LNCaP clone FGC (cell line): Measurements from ENCODE around the gene EME2.

Experiments
- DNase-seq: peaks from one replicate; pipeline ENCODE4 v3.0.0-alpha.2; 2011; ENCODE audit warnings: low read depth
- H3K4me3 ChIP-seq: 2 replicates; pipeline ENCODE4 v1.5.1; 2011; ENCODE audit warnings: mild to moderate bottlenecking, low read depth, low read length, control low read depth
- CTCF ChIP-seq: IDR thresholded peaks from 2 replicates; pipeline ENCODE4 v1.5.1; 2012; ENCODE audit warnings: mild to moderate bottlenecking; ENCODE audit not compliant: control insufficient read depth, insufficient read depth; ENCODE audit errors: extremely low read depth

The EME2 gene

GRCh38 chr16:1809281-1809801 lies 36.7 kb downstream of the EME2 start:
- no peak for DNase-seq

DNA sequence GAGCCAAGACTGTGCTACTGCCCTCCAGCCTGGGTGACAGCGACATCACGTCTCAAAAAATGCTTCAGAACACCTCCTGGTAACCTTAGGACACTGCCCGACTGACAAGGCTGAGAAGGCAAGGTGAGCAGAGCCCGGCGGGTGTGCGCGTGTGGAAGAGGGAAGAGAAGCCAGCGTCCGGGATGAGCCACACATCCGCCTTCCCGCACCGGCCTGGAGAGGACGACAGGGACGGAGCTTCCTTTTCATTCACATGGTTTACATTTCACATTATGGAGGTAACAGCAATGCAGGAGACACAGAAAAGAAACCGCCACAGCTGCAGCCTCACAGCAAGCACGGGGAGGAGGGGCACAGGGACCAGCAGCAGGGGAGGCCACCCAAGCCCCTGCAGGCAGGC lies 37.5 kb downstream of the EME2 start:
- DNase-seq: no peak
- H3K4me3 ChIP-seq: no peak overlapping the region
- no peak for TF ChIP-seq CTCF

More at GRCh38 chr16:1809281-1809801, 36.7 kb downstream of the EME2 start:
- no peak for TF ChIP-seq CTCF
- no peak overlapping the region for H3K4me3 ChIP-seq

GRCh38 chr16:1810536-1810935 lies 37.9 kb downstream of the EME2 start:
- H3K4me3 ChIP-seq: no peak overlapping the region
- no peak for DNase-seq
- TF ChIP-seq CTCF: no peak

DNA sequence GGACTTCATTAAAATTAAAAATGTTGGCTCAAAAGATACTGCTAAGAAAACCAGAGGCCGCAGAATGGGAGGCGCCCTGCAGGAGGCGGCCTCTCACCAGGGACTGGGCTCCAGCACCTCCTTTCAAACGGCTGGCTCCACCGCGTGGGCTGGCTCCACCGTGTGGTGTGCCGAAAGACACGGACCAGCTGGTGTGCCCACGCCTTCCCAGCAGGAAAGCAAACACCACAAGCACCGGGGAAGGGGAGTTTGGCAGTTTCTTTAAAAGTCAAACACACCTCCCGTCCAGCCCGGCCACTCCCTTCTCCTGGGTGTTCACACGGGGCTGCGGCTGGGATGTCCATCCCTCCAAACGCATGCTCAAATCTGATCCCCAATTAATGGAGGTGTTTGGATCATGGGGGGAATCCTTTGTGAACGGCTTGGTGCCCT lies 40.1 kb downstream of the EME2 start:
- no peak overlapping the region for H3K4me3 ChIP-seq
- DNase-seq: peak; percentile 82
- peak; percentile 78 for TF ChIP-seq CTCF

DNA sequence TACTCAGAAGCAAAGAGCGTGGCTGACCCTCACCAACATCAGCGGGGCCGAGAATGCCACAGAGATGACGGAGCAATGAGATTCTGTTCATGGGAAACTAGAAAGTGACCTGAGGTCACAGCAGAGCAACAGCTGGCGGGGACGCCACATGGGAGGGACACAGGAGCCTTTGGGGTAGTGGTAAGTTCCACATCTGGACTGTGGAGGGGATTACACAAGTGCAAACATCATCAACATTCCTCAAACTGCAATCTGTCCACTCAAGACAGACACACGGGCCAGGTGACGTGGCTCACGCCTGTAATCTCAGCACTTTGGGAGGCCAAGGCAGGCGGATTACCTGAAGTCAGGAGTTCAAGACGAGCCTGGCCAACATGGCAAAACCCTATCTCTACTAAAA lies 42.9 kb downstream of the EME2 start:
- no peak for TF ChIP-seq CTCF
- H3K4me3 ChIP-seq: no peak overlapping the region
- no peak for DNase-seq

DNA sequence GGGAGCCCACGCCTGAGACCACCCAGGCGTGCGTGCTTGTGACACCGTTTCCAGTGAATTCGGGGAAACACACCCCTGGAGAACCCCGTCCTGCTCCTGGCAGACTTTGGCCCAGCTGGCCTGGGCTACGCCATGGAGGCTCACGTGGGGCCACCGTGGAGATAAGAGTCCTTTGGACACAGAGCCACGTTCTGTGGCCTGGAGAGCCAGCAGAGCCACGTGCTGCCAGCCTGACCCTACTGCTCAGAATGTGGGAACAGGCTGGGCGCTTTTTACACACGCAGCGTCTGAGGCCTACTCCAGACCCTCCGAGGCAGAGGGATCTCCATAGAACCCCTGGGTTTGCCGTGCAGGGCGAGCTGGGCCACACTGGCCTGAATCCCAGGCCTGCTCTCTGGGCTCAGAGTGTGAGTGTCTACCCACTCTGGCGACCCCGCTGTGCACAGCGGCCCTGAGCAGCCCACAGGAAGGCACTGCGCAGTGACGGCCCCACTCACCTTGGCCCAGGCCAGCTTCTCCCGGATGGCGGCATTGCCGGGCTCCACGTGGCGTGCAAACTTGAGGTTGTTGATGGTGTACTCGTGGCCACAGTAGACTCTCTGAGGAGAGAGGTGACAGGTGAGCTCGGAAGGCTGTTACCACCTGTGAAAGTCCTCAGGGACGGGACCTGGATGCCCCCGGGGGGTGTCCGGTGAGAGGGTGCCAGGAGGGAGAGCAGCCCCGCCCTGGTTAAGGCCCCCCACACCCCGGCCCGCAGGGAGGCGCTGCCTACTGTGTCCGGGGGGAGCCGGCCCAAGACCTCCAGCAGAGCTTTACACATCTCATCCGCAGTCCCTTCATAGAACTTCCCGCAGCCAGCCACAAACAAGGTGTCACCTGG lies 44.0 kb downstream of the EME2 start:
- no peak overlapping the region for H3K4me3 ChIP-seq
- no peak for DNase-seq
- TF ChIP-seq CTCF: no peak

DNA sequence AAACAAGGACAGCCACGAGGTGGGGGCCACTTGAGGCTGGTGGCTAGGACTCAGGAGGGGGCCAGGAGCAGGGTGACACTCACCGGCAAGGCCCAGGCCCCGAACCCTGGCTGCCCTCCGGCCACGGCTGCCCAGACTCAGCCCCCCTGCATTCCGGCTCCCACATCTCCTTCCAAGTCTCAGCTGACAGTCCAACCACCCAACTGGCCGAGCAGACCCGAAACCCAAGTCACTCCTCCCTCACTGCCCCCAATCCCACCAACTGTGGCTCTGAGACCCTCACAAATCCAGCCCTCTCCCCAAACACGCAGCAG lies 44.6 kb downstream of the EME2 start:
- DNase-seq: no peak
- no peak overlapping the region for H3K4me3 ChIP-seq
- no peak for TF ChIP-seq CTCF
